NCI-H2081 (cell line): ENCODE measurements around the gene KRT6A.
"Not testable (repeated sequence)": the region's sequence is repeated elsewhere in the genome, so short reads cannot be mapped to it uniquely, and the experiment has no call there.

Experiments
- DNase-seq, 2 experiments: peaks; one replicate each; lab custom pipeline; 2025; lab: John Stamatoyannopoulos, UW

KRT6A gene

GRCh38 chr12:52464897-52465296 is 28.2 kb downstream of the KRT6A start:
- DNase-seq = no peak

- no peak for DNase-seq
These were observed 31.4 kb downstream of the KRT6A start for GRCh38 chr12:52461693-52462092.

- no peak for DNase-seq
These were observed 34.2 kb downstream of the KRT6A start for GRCh38 chr12:52458861-52459260.

- DNase-seq = no peak
These were observed 37.2 kb downstream of the KRT6A start for GRCh38 chr12:52455821-52456220.

GRCh38 chr12:52454411-52455201 is 38.5 kb downstream of the KRT6A start:
- DNase-seq = peak; percentile 21 to 33

- no peak for DNase-seq
These were observed 41.0 kb downstream of the KRT6A start, which contains the start of gene KRT6B for GRCh38 chr12:52452101-52452500. Gene KRT6B (minus strand): TSS chr12:52452146. CDS start chr12:52452078, 68 bp downstream.

GRCh38 chr12:52448228-52448627 is 44.8 kb downstream of the KRT6A start:
- no peak for DNase-seq

- not testable (repeated sequence) for DNase-seq
These were observed 45.9 kb downstream of the KRT6A start for GRCh38 chr12:52447196-52447595.

- DNase-seq = no peak
These were observed 46.6 kb downstream of the KRT6A start for GRCh38 chr12:52446367-52447045.

- no peak for DNase-seq
These were observed 47.2 kb downstream of the KRT6A start for GRCh38 chr12:52445876-52446275.

- DNase-seq = no peak
These were observed 48.1 kb downstream of the KRT6A start for GRCh38 chr12:52444647-52445595.

GRCh38 chr12:52443966-52444365 is 49.1 kb downstream of the KRT6A start:
- no peak for DNase-seq

GRCh38 chr12:52442600-52443061 is 50.4 kb downstream of the KRT6A start:
- no peak for DNase-seq

GRCh38 chr12:52441320-52441911 is 51.6 kb downstream of the KRT6A start:
- DNase-seq = no peak

GRCh38 chr12:52440821-52441319 is 52.2 kb downstream of the KRT6A start:
- DNase-seq = no peak

GRCh38 chr12:52439845-52440244 is 53.2 kb downstream of the KRT6A start:
- DNase-seq = no peak

GRCh38 chr12:52439420-52439819 is 53.6 kb downstream of the KRT6A start:
- DNase-seq = no peak

- no peak for DNase-seq
These were observed 54.5 kb downstream of the KRT6A start for GRCh38 chr12:52438305-52439301.

- no peak for DNase-seq
These were observed 55.5 kb downstream of the KRT6A start for GRCh38 chr12:52437508-52437907.
